ENCODE data around the gene ARL15.

The ARL15 gene

DNA sequence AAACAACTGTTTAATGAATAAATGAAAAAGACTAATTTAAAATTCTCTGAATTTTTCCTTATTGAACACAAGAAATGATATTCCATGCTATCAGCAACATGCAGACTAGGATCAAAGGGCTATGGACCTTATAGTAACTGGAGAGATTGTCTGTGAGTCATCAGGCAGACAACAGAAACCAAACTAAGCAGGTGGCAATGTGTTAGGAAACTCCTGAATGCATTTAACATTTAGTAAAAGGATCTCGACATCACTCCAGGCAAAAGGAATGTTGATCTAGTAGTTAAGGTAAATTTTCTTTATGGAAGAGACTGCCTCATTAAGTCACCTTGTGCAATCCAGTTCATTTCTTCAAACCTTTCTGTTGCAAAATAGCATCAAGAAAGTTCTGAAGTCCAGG lies 58.4 kb downstream of the ARL15 start:
- no peak overlapping the region for H3K4me3 ChIP-seq (ENCODE audit: low read length in 2 of 2)
- H3K27ac ChIP-seq (ENCODE audit: low read depth in 2 of 2, low read length in 2 of 2) = no peak overlapping the region
- no peaks in the 10 kb centered on the region for H3K27me3 ChIP-seq (ENCODE audit: control insufficient read depth in 2 of 2, insufficient read depth in 2 of 2, low read length in 2 of 2)
- H3K36me3 ChIP-seq (ENCODE audit: control insufficient read depth in 2 of 2, insufficient read depth in 2 of 2, low read length in 2 of 2) = no peaks in the 10 kb centered on the region
- H3K4me1 ChIP-seq (ENCODE audit: control insufficient read depth in 2 of 2, insufficient read depth in 2 of 2, low read length in 2 of 2) = peaks cover 0 to 9% of the 10 kb centered on the region in 2 donors
- H3K9me3 ChIP-seq (ENCODE audit: control insufficient read depth in 2 of 2, low read length in 2 of 2) = no peaks in the 10 kb centered on the region
- no peak overlapping the region for H3K9ac ChIP-seq (ENCODE audit: low read depth in 1 of 2, low read length in 2 of 2)

- H3K4me3 ChIP-seq (ENCODE audit: low read length in 2 of 2) = no peak overlapping the region
- H3K27me3 ChIP-seq (ENCODE audit: control insufficient read depth in 2 of 2, insufficient read depth in 2 of 2, low read length in 2 of 2) = no peaks in the 10 kb centered on the region
- no peaks in the 10 kb centered on the region for H3K36me3 ChIP-seq (ENCODE audit: control insufficient read depth in 2 of 2, insufficient read depth in 2 of 2, low read length in 2 of 2)
- H3K27ac ChIP-seq (ENCODE audit: low read depth in 2 of 2, low read length in 2 of 2) = no peak overlapping the region
- peaks cover 0 to 9% of the 10 kb centered on the region in 2 donors for H3K4me1 ChIP-seq (ENCODE audit: control insufficient read depth in 2 of 2, insufficient read depth in 2 of 2, low read length in 2 of 2)
- H3K9ac ChIP-seq (ENCODE audit: low read depth in 1 of 2, low read length in 2 of 2) = no peak overlapping the region
- H3K9me3 ChIP-seq (ENCODE audit: control insufficient read depth in 2 of 2, low read length in 2 of 2) = no peaks in the 10 kb centered on the region
Observed at GRCh38 chr5:54249210-54250028, 61.0 kb downstream of the ARL15 start.

- Histone ChIP-seq H3K27ac (ENCODE audit: low read depth in 2 of 2, low read length in 2 of 2) (no peak overlapping the region), H3K27me3 (ENCODE audit: control insufficient read depth in 2 of 2, insufficient read depth in 2 of 2, low read length in 2 of 2) (no peaks in the 10 kb centered on the region), H3K9ac (ENCODE audit: low read depth in 1 of 2, low read length in 2 of 2) (no peak overlapping the region), H3K4me3 (ENCODE audit: low read length in 2 of 2) (no peak overlapping the region), H3K36me3 (ENCODE audit: control insufficient read depth in 2 of 2, insufficient read depth in 2 of 2, low read length in 2 of 2) (no peaks in the 10 kb centered on the region), H3K9me3 (ENCODE audit: control insufficient read depth in 2 of 2, low read length in 2 of 2) (no peaks in the 10 kb centered on the region), H3K4me1 (ENCODE audit: control insufficient read depth in 2 of 2, insufficient read depth in 2 of 2, low read length in 2 of 2) (peaks cover 0 to 9% of the 10 kb centered on the region in 2 donors)
Observed at GRCh38 chr5:54247226-54247625, 63.1 kb downstream of the ARL15 start.

GRCh38 chr5:54243483-54244080 lies 66.8 kb downstream of the ARL15 start:
- no peak overlapping the region for H3K4me3 ChIP-seq (ENCODE audit: low read length in 2 of 2)
- no peaks in the 10 kb centered on the region for H3K4me1 ChIP-seq (ENCODE audit: control insufficient read depth in 2 of 2, insufficient read depth in 2 of 2, low read length in 2 of 2)
- no peaks in the 10 kb centered on the region for H3K27me3 ChIP-seq (ENCODE audit: control insufficient read depth in 2 of 2, insufficient read depth in 2 of 2, low read length in 2 of 2)
- no peaks in the 10 kb centered on the region for H3K9me3 ChIP-seq (ENCODE audit: control insufficient read depth in 2 of 2, low read length in 2 of 2)
- no peak overlapping the region for H3K27ac ChIP-seq (ENCODE audit: low read depth in 2 of 2, low read length in 2 of 2)
- H3K36me3 ChIP-seq (ENCODE audit: control insufficient read depth in 2 of 2, insufficient read depth in 2 of 2, low read length in 2 of 2) = no peaks in the 10 kb centered on the region
- H3K9ac ChIP-seq (ENCODE audit: low read depth in 1 of 2, low read length in 2 of 2) = no peak overlapping the region

DNA sequence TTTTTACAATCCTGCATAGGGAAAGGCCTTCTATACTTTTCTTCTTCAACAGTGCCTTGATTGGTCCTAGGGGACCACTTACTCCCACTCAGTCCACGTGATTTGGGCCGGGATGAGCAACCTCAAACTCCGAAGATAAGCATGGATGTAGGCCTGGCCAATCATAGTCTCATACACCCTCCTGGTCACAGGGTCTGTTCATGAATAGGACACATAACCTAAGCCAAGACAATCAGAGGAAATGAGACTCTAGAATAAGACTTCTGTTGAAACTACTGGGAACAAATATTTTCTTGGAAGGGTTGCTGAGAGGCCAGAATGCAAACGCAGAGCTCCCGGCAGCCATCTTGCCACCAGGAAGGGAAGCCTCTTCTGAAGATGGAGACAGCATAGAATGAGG lies 68.1 kb downstream of the ARL15 start:
- Histone ChIP-seq H3K9ac (ENCODE audit: low read depth in 1 of 2, low read length in 2 of 2) (no peak overlapping the region), H3K4me3 (ENCODE audit: low read length in 2 of 2) (no peak overlapping the region), H3K4me1 (ENCODE audit: control insufficient read depth in 2 of 2, insufficient read depth in 2 of 2, low read length in 2 of 2) (no peaks in the 10 kb centered on the region), H3K27me3 (ENCODE audit: control insufficient read depth in 2 of 2, insufficient read depth in 2 of 2, low read length in 2 of 2) (no peaks in the 10 kb centered on the region), H3K36me3 (ENCODE audit: control insufficient read depth in 2 of 2, insufficient read depth in 2 of 2, low read length in 2 of 2) (no peaks in the 10 kb centered on the region), H3K27ac (ENCODE audit: low read depth in 2 of 2, low read length in 2 of 2) (no peak overlapping the region), H3K9me3 (ENCODE audit: control insufficient read depth in 2 of 2, low read length in 2 of 2) (no peaks in the 10 kb centered on the region)

DNA sequence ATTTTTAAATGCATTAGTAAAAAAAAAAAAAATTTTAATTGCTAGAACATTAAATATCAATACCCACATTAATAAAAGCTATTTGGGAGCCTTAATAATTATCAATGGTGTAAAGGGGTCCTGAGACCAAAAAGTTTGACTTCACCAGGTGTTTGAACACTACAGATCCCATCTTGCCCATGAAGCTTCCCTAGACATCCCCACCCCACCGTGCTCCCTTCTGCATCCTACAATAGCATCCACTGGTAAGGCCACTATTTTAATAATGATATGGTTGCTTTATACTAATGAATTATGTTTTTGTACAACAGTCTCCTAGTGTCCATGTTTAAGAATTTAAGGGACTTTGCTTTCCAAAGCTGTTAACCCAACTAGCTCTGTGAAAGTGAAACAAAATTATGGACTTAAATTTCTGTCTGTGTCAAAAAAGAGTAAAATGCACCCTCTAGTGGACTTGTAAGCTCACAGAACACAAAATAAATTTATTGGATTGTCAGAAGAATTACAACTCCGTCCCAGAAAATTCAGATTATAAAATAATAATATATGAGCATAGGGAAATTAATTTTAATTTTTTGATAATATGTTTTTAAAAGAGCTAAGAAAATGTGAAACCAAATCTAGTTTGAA lies 76.0 kb downstream of the ARL15 start:
- Histone ChIP-seq H3K36me3 (ENCODE audit: control insufficient read depth in 2 of 2, insufficient read depth in 2 of 2, low read length in 2 of 2) (no peaks in the 10 kb centered on the region), H3K4me3 (ENCODE audit: low read length in 2 of 2) (no peak overlapping the region), H3K4me1 (ENCODE audit: control insufficient read depth in 2 of 2, insufficient read depth in 2 of 2, low read length in 2 of 2) (no peaks in the 10 kb centered on the region)

DNA sequence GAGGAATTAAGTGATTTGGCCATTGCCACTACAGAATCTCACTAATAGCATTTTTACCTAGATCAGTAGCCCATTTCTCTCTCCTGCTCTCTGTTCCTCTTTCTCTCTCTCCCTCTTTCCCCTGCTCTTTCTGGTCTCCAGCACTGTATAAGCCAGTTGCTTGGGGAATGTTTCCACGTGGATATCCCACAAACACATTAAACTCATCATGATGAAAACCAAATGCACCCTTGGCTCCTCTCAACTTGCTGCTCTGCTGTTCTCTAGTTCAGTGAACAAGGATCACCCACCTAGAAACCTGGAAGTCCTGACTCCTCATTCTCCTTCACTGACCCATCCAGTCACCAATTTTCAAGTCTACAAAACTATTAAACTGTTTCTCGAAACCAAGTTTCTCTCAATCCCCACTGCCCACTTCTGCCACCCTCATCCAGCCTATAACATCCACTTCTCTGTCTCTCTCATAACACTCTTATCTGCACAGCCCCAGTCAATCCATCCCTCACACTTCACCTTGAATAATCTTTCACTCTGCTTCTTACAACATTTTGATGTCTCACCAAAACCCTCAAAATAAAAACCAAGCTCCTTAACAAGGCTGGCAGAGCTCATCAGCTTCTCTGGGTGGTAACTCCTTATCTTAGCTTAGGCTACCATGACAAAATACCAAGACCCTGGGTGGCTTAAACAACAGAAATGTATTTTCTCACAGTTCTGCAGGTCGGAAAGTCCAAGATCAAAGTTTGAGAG lies 79.3 kb downstream of the ARL15 start:
- Histone ChIP-seq H3K27me3 (ENCODE audit: control insufficient read depth in 2 of 2, insufficient read depth in 2 of 2, low read length in 2 of 2) (no peaks in the 10 kb centered on the region), H3K27ac (ENCODE audit: low read depth in 2 of 2, low read length in 2 of 2) (no peak overlapping the region), H3K36me3 (ENCODE audit: control insufficient read depth in 2 of 2, insufficient read depth in 2 of 2, low read length in 2 of 2) (no peaks in the 10 kb centered on the region), H3K4me1 (ENCODE audit: control insufficient read depth in 2 of 2, insufficient read depth in 2 of 2, low read length in 2 of 2) (no peaks in the 10 kb centered on the region), H3K4me3 (ENCODE audit: low read length in 2 of 2) (no peak overlapping the region), H3K9ac (ENCODE audit: low read depth in 1 of 2, low read length in 2 of 2) (no peak overlapping the region), H3K9me3 (ENCODE audit: control insufficient read depth in 2 of 2, low read length in 2 of 2) (no peaks in the 10 kb centered on the region)

More for the DNA sequence above, 76.0 kb downstream of the ARL15 start:
- no peak overlapping the region for H3K27ac ChIP-seq (ENCODE audit: low read depth in 2 of 2, low read length in 2 of 2)
- H3K9me3 ChIP-seq (ENCODE audit: control insufficient read depth in 2 of 2, low read length in 2 of 2) = no peaks in the 10 kb centered on the region
- no peaks in the 10 kb centered on the region for H3K27me3 ChIP-seq (ENCODE audit: control insufficient read depth in 2 of 2, insufficient read depth in 2 of 2, low read length in 2 of 2)
- no peak overlapping the region for H3K9ac ChIP-seq (ENCODE audit: low read depth in 1 of 2, low read length in 2 of 2)

- no peaks in the 10 kb centered on the region for H3K27me3 ChIP-seq (ENCODE audit: control insufficient read depth in 2 of 2, insufficient read depth in 2 of 2, low read length in 2 of 2)
- H3K9me3 ChIP-seq (ENCODE audit: control insufficient read depth in 2 of 2, low read length in 2 of 2) = no peaks in the 10 kb centered on the region
- H3K27ac ChIP-seq (ENCODE audit: low read depth in 2 of 2, low read length in 2 of 2) = no peak overlapping the region
- no peak overlapping the region for H3K4me3 ChIP-seq (ENCODE audit: low read length in 2 of 2)
- no peak overlapping the region for H3K9ac ChIP-seq (ENCODE audit: low read depth in 1 of 2, low read length in 2 of 2)
- no peaks in the 10 kb centered on the region for H3K4me1 ChIP-seq (ENCODE audit: control insufficient read depth in 2 of 2, insufficient read depth in 2 of 2, low read length in 2 of 2)
- H3K36me3 ChIP-seq (ENCODE audit: control insufficient read depth in 2 of 2, insufficient read depth in 2 of 2, low read length in 2 of 2) = no peaks in the 10 kb centered on the region
Observed at GRCh38 chr5:54229041-54229780, 81.2 kb downstream of the ARL15 start.

DNA sequence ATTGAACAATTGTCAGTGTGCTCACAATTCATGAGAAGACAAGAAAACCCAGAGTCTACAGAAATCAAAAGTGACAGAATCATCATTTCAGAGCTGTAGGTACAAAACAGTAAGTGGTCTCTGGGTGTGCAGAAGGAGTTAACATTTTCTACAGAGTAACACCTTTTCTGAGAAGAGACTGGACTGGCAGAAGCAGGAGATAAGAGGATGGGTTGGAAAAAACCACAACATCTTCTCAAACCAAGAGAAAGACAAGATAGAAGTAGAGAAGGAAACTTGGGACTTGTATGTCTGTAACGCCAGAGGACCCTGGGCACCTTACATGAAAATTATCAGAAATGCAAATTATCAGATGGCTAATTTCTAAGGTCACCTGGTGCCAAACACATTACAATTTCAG lies 82.6 kb downstream of the ARL15 start:
- Histone ChIP-seq H3K27ac (ENCODE audit: low read depth in 2 of 2, low read length in 2 of 2) (no peak overlapping the region), H3K4me1 (ENCODE audit: control insufficient read depth in 2 of 2, insufficient read depth in 2 of 2, low read length in 2 of 2) (no peaks in the 10 kb centered on the region), H3K9ac (ENCODE audit: low read depth in 1 of 2, low read length in 2 of 2) (no peak overlapping the region), H3K27me3 (ENCODE audit: control insufficient read depth in 2 of 2, insufficient read depth in 2 of 2, low read length in 2 of 2) (no peaks in the 10 kb centered on the region), H3K4me3 (ENCODE audit: low read length in 2 of 2) (no peak overlapping the region), H3K9me3 (ENCODE audit: control insufficient read depth in 2 of 2, low read length in 2 of 2) (no peaks in the 10 kb centered on the region), H3K36me3 (ENCODE audit: control insufficient read depth in 2 of 2, insufficient read depth in 2 of 2, low read length in 2 of 2) (no peaks in the 10 kb centered on the region)
